ENCODE data around the gene PPP2R2B.

Gene PPP2R2B

DNA sequence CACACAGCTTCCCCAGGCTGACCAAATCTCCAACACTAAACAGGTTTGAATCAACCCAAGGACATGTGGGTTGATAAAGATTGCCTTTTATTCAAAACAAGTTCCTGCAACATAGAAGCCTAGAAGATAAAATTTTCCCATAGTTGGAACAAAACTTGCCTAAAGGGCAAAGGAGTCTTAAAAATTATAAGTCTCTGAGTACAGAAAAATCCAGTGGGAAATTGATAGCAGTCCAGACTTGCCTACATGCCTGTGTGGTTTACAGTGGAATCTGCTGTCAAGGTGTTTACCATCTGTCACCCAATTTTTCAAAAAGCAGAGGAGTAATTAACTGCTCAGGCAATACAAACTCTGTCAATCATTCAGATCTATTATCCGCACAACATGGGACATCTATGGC, 168.2 kb downstream of the PPP2R2B start:
- no peak overlapping the region for H3K4me3 ChIP-seq (ENCODE audit: low read length)
- TF ChIP-seq, protein P1, sequence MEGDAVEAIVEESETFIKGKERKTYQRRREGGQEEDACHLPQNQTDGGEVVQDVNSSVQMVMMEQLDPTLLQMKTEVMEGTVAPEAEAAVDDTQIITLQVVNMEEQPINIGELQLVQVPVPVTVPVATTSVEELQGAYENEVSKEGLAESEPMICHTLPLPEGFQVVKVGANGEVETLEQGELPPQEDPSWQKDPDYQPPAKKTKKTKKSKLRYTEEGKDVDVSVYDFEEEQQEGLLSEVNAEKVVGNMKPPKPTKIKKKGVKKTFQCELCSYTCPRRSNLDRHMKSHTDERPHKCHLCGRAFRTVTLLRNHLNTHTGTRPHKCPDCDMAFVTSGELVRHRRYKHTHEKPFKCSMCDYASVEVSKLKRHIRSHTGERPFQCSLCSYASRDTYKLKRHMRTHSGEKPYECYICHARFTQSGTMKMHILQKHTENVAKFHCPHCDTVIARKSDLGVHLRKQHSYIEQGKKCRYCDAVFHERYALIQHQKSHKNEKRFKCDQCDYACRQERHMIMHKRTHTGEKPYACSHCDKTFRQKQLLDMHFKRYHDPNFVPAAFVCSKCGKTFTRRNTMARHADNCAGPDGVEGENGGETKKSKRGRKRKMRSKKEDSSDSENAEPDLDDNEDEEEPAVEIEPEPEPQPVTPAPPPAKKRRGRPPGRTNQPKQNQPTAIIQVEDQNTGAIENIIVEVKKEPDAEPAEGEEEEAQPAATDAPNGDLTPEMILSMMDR (conservative IDR thresholded peaks at IDR 0.05; ENCODE audit: low read length) = no peak
- no peak for DNase-seq (ENCODE audit: low read depth)

DNA sequence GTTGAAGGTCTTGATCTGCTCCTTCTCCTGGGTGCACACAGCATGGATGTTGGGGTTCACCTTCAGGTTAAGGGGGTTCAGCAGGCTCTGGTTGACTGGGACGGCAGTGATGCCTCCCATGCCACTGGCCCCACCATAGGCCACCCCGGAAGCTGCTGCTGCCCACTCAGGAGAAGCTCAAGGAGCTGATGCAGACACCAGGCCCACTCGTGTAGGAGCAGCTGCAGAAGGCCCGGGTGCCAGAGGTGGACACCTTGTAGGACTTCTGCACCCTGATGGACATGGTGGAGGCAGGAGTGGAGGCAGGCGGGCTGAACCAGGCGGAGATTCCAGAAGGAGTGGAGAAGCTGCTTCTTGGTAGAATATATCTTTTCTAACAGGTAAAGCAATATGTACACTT, 171.2 kb downstream of the PPP2R2B start:
- H3K4me3 ChIP-seq (ENCODE audit: low read length) = no peak overlapping the region
- TF ChIP-seq, protein P1 (conservative IDR thresholded peaks at IDR 0.05; ENCODE audit: low read length) = no peak
- no peak for DNase-seq (ENCODE audit: low read depth)

DNA sequence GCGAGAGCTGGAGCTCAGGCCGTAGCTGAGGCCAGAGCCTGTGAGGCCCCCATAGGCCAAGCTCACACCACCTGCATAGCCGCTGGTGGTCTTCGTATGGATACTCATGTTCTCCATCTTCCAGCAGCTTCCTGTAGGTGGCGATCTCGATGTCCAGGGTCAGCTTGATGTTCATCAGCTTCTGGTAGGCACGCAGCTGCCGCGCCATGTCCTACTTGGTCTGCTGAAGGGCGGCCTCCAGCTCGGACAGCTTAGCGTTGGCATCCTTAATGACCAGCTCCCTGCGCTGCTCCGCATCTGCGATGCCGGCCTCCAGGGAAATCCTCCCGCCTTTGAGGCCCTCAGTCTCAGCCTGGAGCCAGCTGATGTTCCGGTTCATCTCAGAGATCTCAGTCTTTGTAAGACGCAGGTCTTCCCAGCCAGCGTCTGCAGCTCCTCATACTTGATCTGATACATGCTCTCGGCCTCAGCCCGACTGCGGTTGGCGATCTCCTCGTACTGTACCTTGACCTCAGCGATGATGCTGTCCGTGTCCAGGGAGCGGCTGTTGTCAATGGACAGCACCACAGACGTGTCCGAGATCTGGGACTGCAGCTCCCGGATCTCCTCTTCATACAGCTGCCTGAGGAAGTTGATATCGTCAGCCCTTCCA, 172.1 kb downstream of the PPP2R2B start:
- DNase-seq (ENCODE audit: low read depth) = no peak
- H3K4me3 ChIP-seq (ENCODE audit: low read length) = no peak overlapping the region
- TF ChIP-seq, protein P1 (conservative IDR thresholded peaks at IDR 0.05; ENCODE audit: low read length) = no peak

DNA sequence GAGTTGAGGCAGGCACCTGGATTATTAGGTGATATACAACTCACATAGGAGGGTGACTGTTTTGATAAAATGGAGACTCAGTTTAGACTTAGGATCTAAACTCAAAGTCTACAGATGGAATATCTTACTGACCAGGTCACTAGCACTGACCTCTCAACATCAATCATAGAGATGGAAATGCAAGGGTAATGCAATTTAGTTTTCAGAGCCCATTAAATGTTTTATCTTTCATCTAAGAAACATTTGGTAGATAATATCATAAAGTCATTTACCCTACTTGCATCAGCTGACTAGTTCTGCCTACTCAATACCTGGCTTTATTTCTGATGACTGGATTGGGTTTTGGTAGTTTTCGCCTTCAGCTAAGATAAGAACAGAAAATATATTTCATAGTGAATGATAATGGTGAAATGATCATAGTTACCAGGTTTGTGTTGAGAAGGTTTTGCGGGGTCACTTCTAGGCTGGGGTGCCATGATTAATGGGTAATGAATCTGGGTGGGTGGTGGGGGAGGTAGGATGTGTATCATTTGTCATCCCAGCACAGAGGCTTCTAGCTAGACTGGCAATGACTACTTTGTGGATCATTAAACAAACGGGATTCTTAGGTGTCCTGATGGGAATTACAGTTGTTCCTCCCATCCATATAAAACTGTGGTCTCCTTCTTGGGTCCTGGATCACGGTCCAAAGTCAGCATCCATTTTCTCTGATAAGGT, 173.4 kb downstream of the PPP2R2B start:
- no peak overlapping the region for H3K4me3 ChIP-seq (ENCODE audit: low read length)
- no peak for DNase-seq (ENCODE audit: low read depth)
- TF ChIP-seq, protein P1 (conservative IDR thresholded peaks at IDR 0.05; ENCODE audit: low read length) = no peak

DNA sequence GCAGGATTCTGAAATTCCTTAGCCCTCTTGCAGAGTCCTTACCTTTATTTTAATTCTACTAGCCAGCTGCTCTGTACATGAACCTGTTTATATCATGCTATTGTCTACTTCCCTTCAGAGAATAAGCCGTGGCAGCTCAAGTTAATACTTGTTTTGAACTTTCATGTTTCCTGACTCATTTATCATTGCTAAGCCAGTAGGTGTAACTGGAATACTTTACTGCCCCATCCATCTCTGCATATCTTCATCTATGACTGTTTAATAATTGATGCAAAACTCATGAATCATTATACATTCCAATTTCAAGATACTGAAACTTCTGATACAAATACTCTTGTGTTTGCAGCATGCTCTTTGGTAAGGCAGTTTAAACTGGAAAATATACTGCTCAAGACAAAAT, 174.7 kb downstream of the PPP2R2B start:
- TF ChIP-seq, protein P1 (conservative IDR thresholded peaks at IDR 0.05; ENCODE audit: low read length) = no peak

DNA sequence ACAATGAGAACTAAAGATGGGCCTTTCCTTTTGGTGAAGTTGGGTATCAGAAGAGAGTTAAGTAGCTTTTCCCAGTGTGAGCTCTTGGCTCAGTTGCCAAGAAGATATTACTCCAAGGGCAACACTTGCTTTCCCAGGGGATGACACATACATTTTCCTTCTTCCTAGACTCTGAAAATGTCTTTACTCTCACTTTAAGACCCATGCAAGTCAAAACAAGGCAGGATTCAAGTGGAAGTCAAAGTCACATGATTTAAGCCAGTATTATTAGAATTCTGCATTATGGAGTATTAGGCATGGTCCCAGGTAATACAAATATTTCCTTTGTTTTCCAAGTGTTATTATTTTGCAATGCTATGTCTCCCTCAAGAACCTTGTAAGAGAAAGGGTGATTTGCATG, 175.1 kb downstream of the PPP2R2B start:
- DNase-seq (ENCODE audit: low read depth) = no peak
- H3K4me3 ChIP-seq (ENCODE audit: low read length) = no peak overlapping the region
- TF ChIP-seq, protein P1 (conservative IDR thresholded peaks at IDR 0.05; ENCODE audit: low read length) = no peak

More for the DNA sequence above, 174.7 kb downstream of the PPP2R2B start:
- DNase-seq (ENCODE audit: low read depth) = no peak
- no peak overlapping the region for H3K4me3 ChIP-seq (ENCODE audit: low read length)

All from AG10803 (cell line).